K562 (cell line): Measurements from ENCODE around the gene CAPZA1. TPM values are rescaled to one million over a fixed set of nuclear protein-coding genes. Genes with fewer than 3 reads are reported as not detected.

ENCODE experiments used
- NR2C2 ChIP-seq, 2 experiments: fragments of 200-800 bp in 1 of 2; sonication (Bioruptor generic) in 1 of 2; sonication (generic) in 1 of 2; formaldehyde crosslinking in 1 of 2; IDR thresholded peaks; 2 replicates each; pipeline versions ENCODE4 v1.6.1 to v1.8.0; 2016 to 2022; ENCODE audit warnings: mild to moderate bottlenecking in 1 of 2, missing compliant biosample characterization in 1 of 2, missing genetic modification characterization in 1 of 2, missing genetic modification reagents in 1 of 2
- PHF20 ChIP-seq: fragments of 450-650 bp; IDR thresholded peaks from 2 replicates; pipeline ENCODE4 v1.6.1; 2018; ENCODE audit not compliant: partially characterized antibody
- RB1 ChIP-seq: fragments of 450-650 bp; IDR thresholded peaks from 2 replicates; pipeline ENCODE4 v1.6.1; 2017; ENCODE audit warnings: low read depth, mild to moderate bottlenecking
- RHOXF2B ChIP-seq: fragments of 250-450 bp; sonication (Bioruptor Pico); conservative IDR thresholded peaks from 2 replicates; pipeline ENCODE4 v1.5.1; 2021
- SAP30 ChIP-seq: fragments of 200-600 bp; sonication (generic); IDR thresholded peaks from 2 replicates; pipeline ENCODE4 v1.6.1; 2012; ENCODE audit warnings: borderline replicate concordance, low read depth, mild to moderate bottlenecking, moderate library complexity, low read length, control low read depth, inconsistent platforms; ENCODE audit not compliant: insufficient read depth, poor library complexity, severe bottlenecking
- SIN3A ChIP-seq, 2 experiments: fragments of 150-350 bp in 1 of 2; IDR thresholded peaks; 2 replicates each; pipeline ENCODE4 v1.6.1; 2011 to 2016; ENCODE audit warnings: borderline replicate concordance in 2 of 2, low read depth in 2 of 2, low read length in 2 of 2, mild to moderate bottlenecking in 2 of 2, moderate library complexity in 2 of 2; ENCODE audit not compliant: control insufficient read depth in 1 of 2
- SUPT5H ChIP-seq: fragments of 450-650 bp; IDR thresholded peaks from 2 replicates; pipeline ENCODE4 v1.6.1; 2016
- ZBTB17 ChIP-seq: fragments of 450-650 bp; formaldehyde crosslinking; IDR thresholded peaks from 2 replicates; pipeline ENCODE4 v1.4.0; 2020; ENCODE audit warnings: mild to moderate bottlenecking
- ZNF561 ChIP-seq: fragments of 450-650 bp; formaldehyde crosslinking; conservative IDR thresholded peaks from 2 replicates; pipeline ENCODE4 v1.4.0; 2020; ENCODE audit warnings: mild to moderate bottlenecking, moderate library complexity
- ZNF586 ChIP-seq: fragments of 450-650 bp; formaldehyde crosslinking; conservative IDR thresholded peaks from 2 replicates; pipeline ENCODE4 v1.4.0; 2020; ENCODE audit warnings: mild to moderate bottlenecking, moderate library complexity
- polyA plus RNA-seq, 8 experiments: library from polyadenylated mRNA; depleted of rRNA in 4 of 8; stranded (reverse) in 5 of 8; unstranded in 3 of 8; fragments of >200 nt; fragmentation: Nextera tagmentation in 2 of 8; fragmentation: Illumina TruSeq in 1 of 8; extraction: Ambion mirVana in 2 of 8; extraction: Trizol in 1 of 8; gene quantifications; 2 replicates each; pipeline versions ENCODE4 v1.2.1 to v1.2.3, GENCODE V29; 2011 to 2014; ENCODE audit warnings: inconsistent platforms in 1 of 8, missing spikeins in 1 of 8
- total RNA-seq, 7 experiments: library from RNA; depleted of rRNA in 6 of 7; stranded (reverse); fragments of >200 nt in 6 of 7; fragmentation: Illumina TruSeq in 2 of 7; extraction: Trizol in 2 of 7; gene quantifications; 2 replicates each; pipeline versions ENCODE4 v1.2.1 to v1.2.3, GENCODE V29; 2011 to 2021; ENCODE audit warnings: low replicate concordance in 1 of 7
- TF ChIP-seq, protein P1 (sequence below): fragments of 200-600 bp; sonication (generic); IDR thresholded peaks from one replicate; pipeline ENCODE4 v1.6.1; 2012; ENCODE audit warnings: mild to moderate bottlenecking, low read depth, low read length, inconsistent platforms
- TF ChIP-seq, protein P2 (sequence below): fragments of 450-650 bp; conservative IDR thresholded peaks from 2 replicates; pipeline ENCODE4 v1.6.1; 2016; ENCODE audit warnings: missing genetic modification characterization, low read depth, mild to moderate bottlenecking, control low read depth, missing compliant biosample characterization
- TF ChIP-seq, protein P3 (sequence below), 3 experiments: fragments of 200-800 bp in 1 of 3; sonication (Bioruptor generic) in 1 of 3; sonication (generic) in 1 of 3; formaldehyde crosslinking in 1 of 3; IDR thresholded peaks; 2 replicates each; pipeline versions ENCODE4 v1.6.1 to v1.8.0; 2016 to 2022; ENCODE audit warnings: mild to moderate bottlenecking in 2 of 3, missing compliant biosample characterization in 2 of 3, missing genetic modification characterization in 2 of 3, missing genetic modification reagents in 1 of 3

CAPZA1 gene
- total and polyA plus RNA-seq, 9 of the 15 experiments (the other 6 are each of a cell fraction or from before 2014, with no cell fraction given): 237 to 1,020 (median 306) TPM

DNA sequence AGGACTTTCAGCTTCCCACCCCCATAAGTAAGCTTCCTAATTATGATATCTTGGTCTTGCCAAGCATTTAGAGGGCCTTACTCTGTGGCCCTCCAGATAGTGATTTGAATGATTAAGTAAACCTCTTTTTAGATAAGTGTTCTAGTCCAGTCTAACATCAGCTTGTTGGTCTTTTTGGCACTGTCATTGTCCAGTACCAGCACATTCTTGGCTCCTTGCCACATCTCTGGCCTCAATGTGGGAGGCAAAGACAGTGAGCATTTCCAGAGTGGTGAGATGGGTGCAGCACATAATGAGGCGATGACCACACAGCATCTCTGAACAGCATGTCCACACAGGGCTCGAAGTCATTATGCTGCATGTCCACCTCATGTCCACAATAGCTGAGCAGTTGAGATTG is 6.1 kb downstream of the CAPZA1 start (continued):
- TF ChIP-seq, protein P1, sequence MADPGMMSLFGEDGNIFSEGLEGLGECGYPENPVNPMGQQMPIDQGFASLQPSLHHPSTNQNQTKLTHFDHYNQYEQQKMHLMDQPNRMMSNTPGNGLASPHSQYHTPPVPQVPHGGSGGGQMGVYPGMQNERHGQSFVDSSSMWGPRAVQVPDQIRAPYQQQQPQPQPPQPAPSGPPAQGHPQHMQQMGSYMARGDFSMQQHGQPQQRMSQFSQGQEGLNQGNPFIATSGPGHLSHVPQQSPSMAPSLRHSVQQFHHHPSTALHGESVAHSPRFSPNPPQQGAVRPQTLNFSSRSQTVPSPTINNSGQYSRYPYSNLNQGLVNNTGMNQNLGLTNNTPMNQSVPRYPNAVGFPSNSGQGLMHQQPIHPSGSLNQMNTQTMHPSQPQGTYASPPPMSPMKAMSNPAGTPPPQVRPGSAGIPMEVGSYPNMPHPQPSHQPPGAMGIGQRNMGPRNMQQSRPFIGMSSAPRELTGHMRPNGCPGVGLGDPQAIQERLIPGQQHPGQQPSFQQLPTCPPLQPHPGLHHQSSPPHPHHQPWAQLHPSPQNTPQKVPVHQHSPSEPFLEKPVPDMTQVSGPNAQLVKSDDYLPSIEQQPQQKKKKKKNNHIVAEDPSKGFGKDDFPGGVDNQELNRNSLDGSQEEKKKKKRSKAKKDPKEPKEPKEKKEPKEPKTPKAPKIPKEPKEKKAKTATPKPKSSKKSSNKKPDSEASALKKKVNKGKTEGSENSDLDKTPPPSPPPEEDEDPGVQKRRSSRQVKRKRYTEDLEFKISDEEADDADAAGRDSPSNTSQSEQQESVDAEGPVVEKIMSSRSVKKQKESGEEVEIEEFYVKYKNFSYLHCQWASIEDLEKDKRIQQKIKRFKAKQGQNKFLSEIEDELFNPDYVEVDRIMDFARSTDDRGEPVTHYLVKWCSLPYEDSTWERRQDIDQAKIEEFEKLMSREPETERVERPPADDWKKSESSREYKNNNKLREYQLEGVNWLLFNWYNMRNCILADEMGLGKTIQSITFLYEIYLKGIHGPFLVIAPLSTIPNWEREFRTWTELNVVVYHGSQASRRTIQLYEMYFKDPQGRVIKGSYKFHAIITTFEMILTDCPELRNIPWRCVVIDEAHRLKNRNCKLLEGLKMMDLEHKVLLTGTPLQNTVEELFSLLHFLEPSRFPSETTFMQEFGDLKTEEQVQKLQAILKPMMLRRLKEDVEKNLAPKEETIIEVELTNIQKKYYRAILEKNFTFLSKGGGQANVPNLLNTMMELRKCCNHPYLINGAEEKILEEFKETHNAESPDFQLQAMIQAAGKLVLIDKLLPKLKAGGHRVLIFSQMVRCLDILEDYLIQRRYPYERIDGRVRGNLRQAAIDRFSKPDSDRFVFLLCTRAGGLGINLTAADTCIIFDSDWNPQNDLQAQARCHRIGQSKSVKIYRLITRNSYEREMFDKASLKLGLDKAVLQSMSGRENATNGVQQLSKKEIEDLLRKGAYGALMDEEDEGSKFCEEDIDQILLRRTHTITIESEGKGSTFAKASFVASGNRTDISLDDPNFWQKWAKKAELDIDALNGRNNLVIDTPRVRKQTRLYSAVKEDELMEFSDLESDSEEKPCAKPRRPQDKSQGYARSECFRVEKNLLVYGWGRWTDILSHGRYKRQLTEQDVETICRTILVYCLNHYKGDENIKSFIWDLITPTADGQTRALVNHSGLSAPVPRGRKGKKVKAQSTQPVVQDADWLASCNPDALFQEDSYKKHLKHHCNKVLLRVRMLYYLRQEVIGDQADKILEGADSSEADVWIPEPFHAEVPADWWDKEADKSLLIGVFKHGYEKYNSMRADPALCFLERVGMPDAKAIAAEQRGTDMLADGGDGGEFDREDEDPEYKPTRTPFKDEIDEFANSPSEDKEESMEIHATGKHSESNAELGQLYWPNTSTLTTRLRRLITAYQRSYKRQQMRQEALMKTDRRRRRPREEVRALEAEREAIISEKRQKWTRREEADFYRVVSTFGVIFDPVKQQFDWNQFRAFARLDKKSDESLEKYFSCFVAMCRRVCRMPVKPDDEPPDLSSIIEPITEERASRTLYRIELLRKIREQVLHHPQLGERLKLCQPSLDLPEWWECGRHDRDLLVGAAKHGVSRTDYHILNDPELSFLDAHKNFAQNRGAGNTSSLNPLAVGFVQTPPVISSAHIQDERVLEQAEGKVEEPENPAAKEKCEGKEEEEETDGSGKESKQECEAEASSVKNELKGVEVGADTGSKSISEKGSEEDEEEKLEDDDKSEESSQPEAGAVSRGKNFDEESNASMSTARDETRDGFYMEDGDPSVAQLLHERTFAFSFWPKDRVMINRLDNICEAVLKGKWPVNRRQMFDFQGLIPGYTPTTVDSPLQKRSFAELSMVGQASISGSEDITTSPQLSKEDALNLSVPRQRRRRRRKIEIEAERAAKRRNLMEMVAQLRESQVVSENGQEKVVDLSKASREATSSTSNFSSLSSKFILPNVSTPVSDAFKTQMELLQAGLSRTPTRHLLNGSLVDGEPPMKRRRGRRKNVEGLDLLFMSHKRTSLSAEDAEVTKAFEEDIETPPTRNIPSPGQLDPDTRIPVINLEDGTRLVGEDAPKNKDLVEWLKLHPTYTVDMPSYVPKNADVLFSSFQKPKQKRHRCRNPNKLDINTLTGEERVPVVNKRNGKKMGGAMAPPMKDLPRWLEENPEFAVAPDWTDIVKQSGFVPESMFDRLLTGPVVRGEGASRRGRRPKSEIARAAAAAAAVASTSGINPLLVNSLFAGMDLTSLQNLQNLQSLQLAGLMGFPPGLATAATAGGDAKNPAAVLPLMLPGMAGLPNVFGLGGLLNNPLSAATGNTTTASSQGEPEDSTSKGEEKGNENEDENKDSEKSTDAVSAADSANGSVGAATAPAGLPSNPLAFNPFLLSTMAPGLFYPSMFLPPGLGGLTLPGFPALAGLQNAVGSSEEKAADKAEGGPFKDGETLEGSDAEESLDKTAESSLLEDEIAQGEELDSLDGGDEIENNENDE: no peak
- TF ChIP-seq PHF20 (no peak), SUPT5H (no peak), RHOXF2B (CRISPR knock-in tag) (no peak), SAP30 (no peak), ZNF561 (CRISPR knock-in tag) (no peak), SIN3A (IDR thresholded peaks at IDR 0.05; ENCODE audit: borderline replicate concordance in 2 of 2, control insufficient read depth in 1 of 2, low read depth in 2 of 2, low read length in 2 of 2) (no peak), RB1 (no peak), NR2C2 (CRISPR knock-in tag; IDR thresholded peaks at IDR 0.05) (no peak), NR2C2 (tag; IDR thresholded peaks at IDR 0.05) (0 out of 2 replicates have a peak, but pooled peaks have one; percentile 7), ZNF586 (CRISPR knock-in tag) (no peak), ZBTB17 (no peak)
- TF ChIP-seq, protein P2, sequence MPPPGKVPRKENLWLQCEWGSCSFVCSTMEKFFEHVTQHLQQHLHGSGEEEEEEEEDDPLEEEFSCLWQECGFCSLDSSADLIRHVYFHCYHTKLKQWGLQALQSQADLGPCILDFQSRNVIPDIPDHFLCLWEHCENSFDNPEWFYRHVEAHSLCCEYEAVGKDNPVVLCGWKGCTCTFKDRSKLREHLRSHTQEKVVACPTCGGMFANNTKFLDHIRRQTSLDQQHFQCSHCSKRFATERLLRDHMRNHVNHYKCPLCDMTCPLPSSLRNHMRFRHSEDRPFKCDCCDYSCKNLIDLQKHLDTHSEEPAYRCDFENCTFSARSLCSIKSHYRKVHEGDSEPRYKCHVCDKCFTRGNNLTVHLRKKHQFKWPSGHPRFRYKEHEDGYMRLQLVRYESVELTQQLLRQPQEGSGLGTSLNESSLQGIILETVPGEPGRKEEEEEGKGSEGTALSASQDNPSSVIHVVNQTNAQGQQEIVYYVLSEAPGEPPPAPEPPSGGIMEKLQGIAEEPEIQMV (tag): no peak
- TF ChIP-seq, protein P3, sequence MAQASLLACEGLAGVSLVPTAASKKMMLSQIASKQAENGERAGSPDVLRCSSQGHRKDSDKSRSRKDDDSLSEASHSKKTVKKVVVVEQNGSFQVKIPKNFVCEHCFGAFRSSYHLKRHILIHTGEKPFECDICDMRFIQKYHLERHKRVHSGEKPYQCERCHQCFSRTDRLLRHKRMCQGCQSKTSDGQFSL (CRISPR knock-in tag; IDR thresholded peaks at IDR 0.05): no peak
- TF ChIP-seq, protein P3 (tag; IDR thresholded peaks at IDR 0.05): no peak
